22Rv1 (cell line): ENCODE results near the gene PRRC2B.

ENCODE experiments used
- H3K27ac ChIP-seq: fragments of 450-650 bp; 2 replicates; pipeline ENCODE4 v1.5.1; 2017
- ZFX ChIP-seq: fragments of 450-650 bp; IDR thresholded peaks from 2 replicates; pipeline ENCODE4 v1.6.1; 2017; ENCODE audit warnings: antibody characterized with exemption, borderline replicate concordance
- TF ChIP-seq, protein P1 (sequence below): fragments of 450-650 bp; IDR thresholded peaks from 2 replicates; pipeline ENCODE4 v1.5.1; 2017; ENCODE audit warnings: mild to moderate bottlenecking

PRRC2B gene

DNA sequence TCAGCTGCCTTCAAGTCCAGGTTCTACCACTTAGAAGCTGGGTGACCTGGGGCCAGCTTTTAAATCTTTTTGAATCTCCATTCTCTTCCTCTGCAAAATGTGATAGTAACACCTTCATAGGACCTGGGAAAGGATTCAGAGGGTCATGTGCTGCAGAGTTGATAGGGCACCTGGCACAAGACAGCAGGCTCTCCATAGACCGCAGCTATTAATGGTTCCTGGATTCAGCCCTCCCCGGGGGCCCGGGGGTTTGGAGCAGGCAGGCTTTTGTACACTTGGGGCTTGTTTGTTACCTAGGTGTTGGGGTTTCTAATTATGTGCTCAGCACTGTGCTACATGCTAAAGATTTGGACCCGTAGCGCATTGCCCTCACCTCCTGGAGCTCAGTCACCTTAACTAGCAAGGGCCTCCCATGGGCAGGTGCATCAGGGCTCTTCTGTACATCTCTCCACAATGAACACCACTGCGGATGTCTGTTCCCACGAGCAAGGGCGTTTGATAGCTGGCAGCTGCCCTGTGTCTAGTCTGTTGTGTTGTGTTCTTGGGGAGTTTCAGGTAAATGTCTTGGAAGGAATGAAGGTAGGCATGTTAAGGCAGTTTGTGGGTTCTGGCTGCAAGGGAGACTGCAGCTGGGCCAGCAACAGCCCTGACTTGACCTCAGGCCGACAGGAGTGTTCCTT is 12.1 kb downstream of the PRRC2B start:
- H3K27ac ChIP-seq: peak overlapping the region; percentile 69
- no peak for TF ChIP-seq ZFX
- TF ChIP-seq, protein P1, sequence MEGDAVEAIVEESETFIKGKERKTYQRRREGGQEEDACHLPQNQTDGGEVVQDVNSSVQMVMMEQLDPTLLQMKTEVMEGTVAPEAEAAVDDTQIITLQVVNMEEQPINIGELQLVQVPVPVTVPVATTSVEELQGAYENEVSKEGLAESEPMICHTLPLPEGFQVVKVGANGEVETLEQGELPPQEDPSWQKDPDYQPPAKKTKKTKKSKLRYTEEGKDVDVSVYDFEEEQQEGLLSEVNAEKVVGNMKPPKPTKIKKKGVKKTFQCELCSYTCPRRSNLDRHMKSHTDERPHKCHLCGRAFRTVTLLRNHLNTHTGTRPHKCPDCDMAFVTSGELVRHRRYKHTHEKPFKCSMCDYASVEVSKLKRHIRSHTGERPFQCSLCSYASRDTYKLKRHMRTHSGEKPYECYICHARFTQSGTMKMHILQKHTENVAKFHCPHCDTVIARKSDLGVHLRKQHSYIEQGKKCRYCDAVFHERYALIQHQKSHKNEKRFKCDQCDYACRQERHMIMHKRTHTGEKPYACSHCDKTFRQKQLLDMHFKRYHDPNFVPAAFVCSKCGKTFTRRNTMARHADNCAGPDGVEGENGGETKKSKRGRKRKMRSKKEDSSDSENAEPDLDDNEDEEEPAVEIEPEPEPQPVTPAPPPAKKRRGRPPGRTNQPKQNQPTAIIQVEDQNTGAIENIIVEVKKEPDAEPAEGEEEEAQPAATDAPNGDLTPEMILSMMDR: no peak

DNA sequence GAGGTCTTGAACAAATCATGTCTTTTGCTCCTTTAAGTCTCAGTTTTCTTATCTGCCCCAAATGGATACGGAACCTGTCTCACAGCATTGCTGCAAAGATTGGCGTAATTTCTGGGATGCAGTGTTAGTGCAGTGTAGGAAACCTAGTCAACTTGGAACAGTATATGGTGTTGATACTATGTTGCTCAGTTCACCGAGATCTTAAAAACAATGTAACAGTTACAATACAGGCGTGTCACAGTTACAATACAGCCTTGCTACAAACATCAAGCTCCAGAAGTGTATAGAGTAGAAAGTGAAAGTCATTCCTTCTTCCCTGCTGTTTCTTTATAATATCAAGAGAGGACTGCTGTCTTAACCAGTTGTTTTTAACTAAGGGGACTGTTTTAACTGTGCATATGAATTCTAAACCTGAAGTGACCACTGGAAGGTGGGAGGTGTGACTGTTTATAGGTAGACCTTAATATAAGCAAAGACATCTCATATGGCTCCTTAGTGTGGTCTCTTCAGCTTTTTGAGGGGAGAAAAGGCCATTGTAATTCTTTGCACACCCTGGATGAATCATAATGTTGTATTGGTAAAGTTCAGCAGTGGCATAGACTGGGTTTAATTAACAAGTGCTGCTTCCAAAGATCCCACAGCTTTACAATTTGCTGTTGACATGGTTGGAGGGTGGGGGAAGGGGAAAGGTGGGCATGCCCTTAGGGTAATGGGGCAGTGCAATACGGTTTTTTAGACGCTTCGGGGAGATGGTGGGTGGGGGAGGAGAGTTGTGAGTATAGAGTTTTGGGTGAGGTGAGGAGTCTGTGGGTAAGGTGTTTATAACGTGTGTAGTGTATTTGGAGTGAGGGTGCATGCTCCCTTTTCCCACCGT is 12.9 kb downstream of the PRRC2B start:
- peak overlapping the region; percentile 69 for H3K27ac ChIP-seq
- no peak for TF ChIP-seq ZFX
- TF ChIP-seq, protein P1: no peak

DNA sequence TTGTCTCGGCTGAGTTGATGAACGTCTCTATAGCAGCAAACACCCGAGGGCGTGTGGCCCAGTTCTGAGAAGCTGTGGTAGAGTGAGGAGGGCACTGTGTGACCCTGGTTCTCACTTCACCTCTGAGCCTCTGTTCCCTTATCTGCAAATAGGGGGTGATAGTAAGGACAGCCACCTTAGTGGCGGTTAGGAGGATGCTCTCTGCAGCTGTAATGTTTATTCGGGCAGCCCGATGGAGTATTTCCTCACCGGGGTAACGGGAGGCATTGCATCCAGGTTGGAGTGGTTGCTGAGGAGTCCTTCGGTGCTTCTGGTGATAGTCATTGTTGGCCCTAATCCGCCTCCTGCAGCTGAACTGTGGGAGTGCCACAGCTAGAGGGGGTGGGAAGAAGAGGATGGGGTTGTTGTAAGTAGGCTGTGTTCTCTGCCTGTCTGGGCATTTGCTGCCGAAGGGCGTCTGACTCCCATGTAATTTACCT is 13.9 kb downstream of the PRRC2B start:
- no peak for TF ChIP-seq ZFX
- TF ChIP-seq, protein P1: peak; percentile 33; the same call in 1 of the 2 replicates
- H3K27ac ChIP-seq: peak overlapping the region; percentile 69

DNA sequence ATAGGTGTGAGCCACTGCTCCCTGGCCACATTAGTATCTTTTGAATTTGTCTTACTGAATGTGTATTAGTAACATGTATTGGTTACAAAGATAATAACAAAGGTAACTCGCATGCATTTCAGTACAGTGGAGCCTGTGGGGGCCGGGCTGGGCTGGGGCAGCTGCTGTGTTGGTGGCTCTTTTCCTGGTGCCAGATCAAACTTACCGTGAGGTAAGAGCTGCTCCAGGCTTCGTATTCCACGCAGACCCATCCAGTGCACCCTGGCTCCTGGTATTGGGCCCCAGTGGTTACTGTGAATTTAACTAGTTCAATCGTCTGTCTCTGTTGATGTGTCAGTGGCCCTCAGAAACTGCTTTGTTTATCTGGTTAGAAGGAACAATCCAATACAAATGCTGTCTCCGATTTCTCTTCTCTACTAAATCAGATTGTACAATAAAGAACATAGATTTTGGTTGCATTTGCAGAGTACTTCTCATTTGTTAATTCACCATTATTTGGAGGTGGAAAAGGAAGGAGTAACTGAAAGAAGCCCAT is 15.6 kb downstream of the PRRC2B start:
- H3K27ac ChIP-seq: peak overlapping the region; percentile 69
- TF ChIP-seq, protein P1: no peak
- no peak for TF ChIP-seq ZFX

DNA sequence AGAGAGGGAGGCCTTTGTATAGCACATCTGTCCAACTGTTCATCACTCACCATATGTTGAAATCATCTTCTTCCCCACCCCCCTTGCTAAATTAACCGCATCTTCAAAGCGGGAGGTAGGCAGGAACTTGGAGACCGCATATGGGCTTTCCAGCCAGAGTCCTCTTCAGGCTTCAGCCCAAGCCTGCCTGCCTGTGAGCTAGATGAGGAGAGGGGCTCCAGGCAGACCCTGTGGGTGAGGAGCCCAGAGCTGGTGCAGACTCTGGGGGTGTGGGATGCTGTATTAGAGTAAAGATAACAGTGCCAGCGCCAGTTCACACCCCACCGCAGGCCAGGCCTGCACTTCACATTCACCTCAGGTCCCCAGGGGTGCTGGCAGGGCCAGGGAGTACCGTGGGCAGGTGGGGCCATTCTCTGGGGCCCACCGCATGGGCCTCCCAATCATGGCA is 16.2 kb downstream of the PRRC2B start:
- TF ChIP-seq, protein P1: no peak
- TF ChIP-seq ZFX: no peak
- H3K27ac ChIP-seq: peak overlapping the region; percentile 69; the same call in 1 of the 2 replicates

DNA sequence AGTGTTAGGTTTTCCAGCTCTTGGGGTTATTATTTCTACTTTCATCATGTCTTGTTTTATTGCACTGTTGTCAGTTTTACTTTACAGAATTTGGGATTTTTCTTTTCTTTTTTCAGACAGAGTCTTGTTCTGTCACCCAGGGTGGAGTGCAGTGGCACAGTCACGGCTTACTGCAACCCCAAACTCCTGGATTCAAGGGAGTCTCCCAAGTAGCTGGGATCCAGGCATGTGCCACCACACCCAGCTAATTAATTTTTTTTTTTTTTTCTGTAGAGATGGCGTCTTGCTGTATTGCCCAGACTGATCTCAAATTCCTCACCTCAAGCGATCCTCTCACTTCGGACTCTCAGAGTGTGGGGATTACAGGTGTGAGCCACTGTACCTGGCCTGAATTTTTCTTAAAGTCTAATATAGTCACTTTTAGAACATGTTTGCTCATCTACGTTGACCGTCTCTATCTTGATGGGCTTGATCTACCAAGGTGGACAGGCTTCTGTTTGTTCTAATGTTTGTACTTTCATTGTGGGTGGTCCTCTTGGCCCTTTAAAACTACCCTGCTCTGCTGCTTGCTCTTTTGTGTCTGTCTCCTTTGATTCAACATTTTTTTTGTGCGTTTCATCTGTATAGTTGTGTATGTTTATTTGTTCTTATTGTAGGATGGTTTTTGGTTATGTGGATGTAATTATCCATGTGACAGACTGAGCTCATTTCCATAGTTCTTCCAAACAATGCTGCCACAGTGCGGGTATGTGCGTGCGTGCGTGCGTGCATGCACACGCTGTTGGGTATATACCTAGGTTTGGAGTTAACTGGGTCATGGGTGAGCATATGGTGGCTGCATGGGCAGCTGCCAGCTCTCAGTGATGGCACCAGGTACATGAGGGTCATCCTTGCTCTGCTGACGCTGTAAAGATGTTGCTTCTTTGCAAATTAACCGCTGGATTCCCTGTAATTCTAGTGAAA is 18.1 kb downstream of the PRRC2B start:
- TF ChIP-seq, protein P1: no peak
- peak overlapping the region; percentile 56 for H3K27ac ChIP-seq
